ENCODE measurements around the gene LRRC40.
"Not testable (repeated sequence)": the region's sequence is repeated elsewhere in the genome, so short reads cannot be mapped to it uniquely, and the experiment has no call there.

The LRRC40 gene

GRCh38 chr1:70200065-70200464 is 5.3 kb downstream of the LRRC40 start:
- no peak for FAIRE-seq

DNA sequence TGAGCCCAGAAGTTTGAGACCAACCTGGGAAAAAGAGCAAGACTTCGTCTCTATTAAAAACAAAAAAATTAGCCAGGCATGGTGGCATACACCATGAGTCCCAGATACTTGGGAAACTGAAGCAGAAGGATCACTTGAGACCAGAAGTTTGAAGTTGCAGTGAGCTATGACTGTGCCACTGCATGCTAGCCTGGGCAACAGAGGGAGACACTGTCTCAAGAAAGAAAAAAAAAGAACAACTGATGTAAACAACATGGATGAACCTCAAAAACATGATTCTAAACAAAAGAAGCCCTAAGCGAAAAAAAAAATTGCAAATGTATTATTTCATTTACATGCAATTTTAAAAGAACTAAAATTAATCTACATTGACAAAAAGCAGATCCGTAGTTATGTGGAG is 9.0 kb downstream of the LRRC40 start:
- no peak for FAIRE-seq

- FAIRE-seq = no peak
Measured at GRCh38 chr1:70195342-70195741, 10.0 kb downstream of the LRRC40 start.

DNA sequence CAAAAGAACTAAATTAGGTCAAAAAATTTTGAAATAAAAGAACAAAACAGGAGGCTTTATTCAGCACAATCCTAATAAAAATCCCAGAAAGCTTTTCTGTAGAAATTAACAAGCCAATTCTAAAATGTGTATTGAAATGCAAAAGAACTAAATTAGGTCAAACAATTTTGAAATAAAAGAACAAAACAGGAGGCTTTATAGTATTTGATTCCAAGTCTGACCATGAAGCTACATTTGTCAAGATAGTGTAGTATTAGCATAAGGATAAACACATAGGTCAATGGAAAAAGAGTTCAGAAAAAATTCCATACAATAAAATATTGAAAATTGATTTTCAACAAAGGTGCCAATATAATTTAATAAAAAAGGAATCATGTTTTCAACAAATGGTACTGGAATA is 10.8 kb downstream of the LRRC40 start:
- FAIRE-seq = no peak

- FAIRE-seq = not testable (repeated sequence)
Measured at GRCh38 chr1:70192446-70192845, 12.9 kb downstream of the LRRC40 start.

GRCh38 chr1:70190180-70190579 is 15.2 kb downstream of the LRRC40 start:
- FAIRE-seq = no peak

DNA sequence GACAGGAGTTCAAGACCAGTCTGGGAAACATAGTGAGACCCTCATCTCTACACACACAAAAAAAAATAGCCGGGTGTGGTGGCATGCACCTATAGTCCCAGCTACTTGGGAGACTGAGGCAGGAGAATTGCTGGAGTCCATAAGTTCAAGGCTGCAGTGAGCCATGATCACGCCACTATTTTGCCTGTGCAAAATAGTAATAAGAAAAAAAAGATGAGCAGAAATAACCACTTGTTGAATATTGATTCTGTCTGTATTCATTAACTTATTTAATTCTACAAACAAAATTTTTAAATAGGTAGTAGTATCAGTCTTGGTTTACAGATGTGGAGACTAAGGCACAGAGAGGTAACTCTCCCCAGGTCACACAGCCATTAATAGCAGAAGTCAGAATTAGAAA is 16.9 kb downstream of the LRRC40 start:
- no peak for FAIRE-seq

DNA sequence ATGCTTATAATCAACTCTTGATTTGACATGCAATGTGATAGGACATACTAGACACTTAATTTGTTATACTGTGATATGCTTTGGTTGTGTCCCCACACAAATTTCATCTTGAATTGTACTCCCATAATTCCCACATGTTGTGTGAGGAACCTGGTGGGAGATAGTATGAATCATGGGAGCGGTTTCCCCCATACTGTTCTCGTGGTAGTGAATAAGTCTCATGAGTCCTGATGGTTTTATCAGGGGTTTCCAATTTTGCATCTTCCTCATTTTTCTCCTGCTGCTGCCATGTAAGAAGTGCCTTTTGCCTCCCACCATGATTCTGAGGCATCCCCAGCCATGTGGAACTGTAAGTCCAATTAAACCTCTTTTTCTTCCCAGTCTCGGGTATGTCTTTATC is 20.2 kb downstream of the LRRC40 start:
- FAIRE-seq = not testable (repeated sequence)

GRCh38 chr1:70171512-70171911 is 33.9 kb downstream of the LRRC40 start:
- FAIRE-seq = no peak

DNA sequence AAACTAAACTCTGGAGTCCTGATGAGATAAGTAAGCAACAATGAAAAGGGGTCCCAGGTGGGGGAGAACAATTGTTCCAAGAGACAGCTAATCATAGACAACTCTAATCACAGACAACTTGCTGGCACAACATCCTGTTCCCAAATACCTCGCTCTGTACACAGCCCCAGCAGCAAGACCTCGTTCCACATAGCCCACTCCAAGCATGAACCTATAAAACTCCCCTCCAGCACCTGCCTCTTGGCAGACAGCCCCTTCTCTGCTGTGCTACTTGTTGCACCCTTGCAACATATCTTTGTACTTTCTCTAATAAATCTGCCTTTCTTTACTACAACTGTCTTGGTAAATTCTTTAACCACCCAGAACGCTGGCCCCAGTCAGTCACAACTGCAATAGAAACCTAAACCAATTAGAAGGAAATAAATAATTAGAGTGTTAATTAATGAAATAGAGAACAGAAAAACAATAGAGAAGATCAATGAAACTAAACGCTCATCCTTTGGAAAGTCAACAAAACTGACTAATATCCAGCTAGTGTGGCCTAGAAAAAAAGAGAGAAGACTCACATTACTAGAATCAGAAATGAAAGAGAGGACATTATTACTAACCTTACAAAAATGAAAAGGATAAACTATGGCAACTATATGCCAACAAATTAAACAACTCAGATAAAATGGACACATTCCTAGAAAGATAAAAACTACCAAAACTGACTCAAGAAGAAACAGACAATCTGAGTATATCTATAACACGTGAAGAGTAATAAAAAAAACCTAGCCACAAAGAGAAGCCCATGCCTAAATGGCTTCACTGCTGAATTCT is 36.1 kb downstream of the LRRC40 start:
- no peak for FAIRE-seq

DNA sequence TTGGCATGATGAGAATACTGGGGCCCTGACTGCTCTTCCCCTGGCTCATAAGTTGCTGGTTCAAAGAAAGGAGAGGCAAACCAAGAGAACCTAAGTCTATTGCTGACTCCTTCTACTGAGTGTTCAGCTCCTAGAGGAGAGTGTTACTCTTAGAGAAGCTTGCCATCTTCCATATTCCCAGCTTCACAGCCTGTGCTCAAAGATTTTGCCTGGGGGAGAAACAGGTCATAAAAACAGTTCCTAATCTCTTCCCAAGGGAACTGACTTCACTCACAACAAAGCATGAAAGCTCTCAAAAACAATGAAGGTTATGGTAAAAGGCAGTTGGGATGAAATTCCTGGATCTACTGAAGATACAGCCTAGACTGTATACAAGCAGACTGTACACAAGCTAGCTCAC is 37.1 kb downstream of the LRRC40 start:
- FAIRE-seq = no peak

DNA sequence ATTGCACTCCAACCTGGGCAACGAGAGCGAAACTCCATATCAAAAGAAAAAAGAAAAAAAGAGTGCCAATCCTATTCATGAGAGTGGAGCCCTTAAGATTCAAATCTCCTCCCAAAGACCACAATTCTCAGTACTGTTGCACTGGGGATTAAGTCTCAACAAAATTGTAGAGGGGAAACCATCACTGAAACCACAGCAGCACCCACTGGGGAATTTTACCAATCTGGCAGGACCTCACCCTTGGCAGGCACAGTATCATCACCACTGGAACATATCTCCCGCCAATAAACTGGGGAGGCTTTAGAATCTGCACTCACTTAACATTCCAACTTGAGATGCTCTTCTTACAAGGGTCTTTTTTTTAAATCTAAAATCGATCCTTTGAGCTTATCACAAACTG is 41.0 kb downstream of the LRRC40 start:
- FAIRE-seq = no peak

DNA sequence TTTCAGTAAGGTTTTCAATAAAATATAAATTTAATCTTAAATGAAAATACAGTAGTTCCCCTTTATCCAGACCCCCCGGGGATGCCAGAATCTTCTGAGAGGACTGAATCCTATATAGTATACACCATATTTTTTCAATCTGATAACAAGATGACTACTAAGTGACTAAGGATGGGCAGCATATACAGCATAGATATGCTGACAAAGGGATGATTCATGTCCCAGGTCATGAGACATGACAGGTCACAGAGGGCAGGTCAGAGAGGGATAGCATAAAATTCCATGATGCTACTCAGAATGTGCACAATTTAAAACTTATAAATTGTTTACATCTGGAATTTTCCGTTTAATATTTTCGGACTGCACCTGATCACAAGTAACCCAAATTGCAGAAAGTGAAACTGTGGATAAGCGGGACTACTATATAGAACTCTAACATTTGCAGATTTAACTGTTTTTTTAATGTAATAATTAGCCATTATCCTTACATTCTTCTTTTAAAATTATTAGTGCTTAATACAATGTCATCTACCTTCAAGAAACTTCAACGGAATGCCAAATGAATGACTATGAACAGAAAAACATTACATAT is 48.8 kb downstream of the LRRC40 start:
- FAIRE-seq = no peak

- no peak for FAIRE-seq
Measured at GRCh38 chr1:70153739-70154138, 51.6 kb downstream of the LRRC40 start.

GRCh38 chr1:70150444-70150843 is 54.9 kb downstream of the LRRC40 start:
- FAIRE-seq = no peak

GRCh38 chr1:70146488-70146887 is 58.9 kb downstream of the LRRC40 start:
- no peak for FAIRE-seq

GRCh38 chr1:70143048-70143659 is 62.2 kb downstream of the LRRC40 start:
- no peak for FAIRE-seq

- FAIRE-seq = no peak
Measured at GRCh38 chr1:70142075-70142474, 63.3 kb downstream of the LRRC40 start.

DNA sequence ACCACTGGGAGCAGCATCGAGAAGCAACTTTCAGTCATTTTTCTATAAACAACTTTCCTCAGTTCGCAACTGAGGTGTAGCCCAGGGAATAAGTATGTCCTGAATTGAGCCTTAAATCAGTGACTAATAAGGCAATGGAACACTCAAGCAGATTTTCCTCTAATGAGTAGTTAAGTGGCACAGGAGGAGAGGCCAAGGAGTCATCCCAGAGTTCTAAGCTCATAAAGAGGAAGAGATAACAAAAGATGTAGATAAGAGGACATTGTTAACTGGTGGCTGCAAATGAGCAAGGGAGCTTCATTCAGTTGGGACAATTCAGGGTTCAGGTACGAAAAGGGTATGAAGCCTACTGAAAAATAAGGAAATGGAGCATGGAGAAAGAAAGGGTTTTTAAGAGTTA is 64.5 kb downstream of the LRRC40 start:
- FAIRE-seq = no peak

DNA sequence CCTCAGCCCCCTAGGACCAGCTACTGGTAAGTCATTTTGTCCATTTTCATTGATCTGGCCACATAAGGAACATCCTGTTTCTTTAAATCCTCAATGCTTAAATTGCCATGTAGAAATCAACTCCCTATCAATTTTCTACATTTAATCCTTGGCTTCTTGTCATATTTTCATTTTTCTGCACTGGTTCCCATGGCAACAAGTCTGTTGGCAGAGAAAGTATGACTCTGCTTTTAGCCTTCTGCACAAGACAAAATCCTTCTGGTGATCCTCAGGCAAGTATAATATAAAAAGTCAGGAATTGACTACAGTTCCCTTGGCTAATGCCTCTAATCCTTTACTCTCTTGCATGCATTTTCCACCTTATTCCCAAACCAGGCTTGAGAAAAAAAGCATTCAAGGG is 65.0 kb downstream of the LRRC40 start:
- FAIRE-seq = no peak

DNA sequence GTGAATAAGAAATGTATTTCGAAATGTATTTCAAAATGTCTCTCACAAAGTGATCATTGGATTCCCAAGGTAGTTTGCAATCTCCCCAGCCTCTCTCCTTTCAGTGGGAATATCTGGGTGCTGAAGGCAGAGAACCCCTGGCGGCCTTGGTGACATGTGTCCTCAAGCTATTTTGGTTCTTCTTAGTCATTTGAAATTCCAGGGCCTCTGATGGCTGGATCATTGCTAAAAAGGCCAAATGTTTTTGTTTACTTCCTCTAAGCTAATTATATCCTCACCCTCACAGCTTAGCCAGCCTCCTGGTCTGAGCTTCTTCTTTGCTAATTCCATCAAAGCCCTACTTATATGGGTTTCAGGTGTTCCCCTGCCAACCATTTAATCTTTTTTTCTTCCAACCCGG is 71.2 kb downstream of the LRRC40 start:
- FAIRE-seq = no peak

DNA sequence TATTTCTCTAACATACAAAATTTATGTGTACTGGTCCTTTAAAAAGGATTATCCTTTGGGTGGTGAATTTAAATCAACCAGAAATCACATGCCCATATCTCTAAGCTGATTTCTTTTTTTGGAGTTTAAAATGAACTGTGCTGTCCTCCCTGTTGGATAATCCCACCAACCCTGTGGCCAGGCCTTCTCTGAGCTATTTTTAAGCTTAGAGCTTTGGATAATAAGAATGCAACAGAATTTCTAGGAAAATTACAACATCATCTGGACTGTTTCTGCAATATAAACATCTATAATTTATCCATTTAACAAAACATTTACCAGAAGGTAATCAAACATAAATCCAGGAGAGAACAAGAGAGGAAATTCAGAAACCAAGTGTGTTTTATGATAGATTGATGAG is 88.3 kb downstream of the LRRC40 start:
- FAIRE-seq = no peak

GRCh38 chr1:70115315-70115714 is 90.1 kb downstream of the LRRC40 start:
- no peak for FAIRE-seq

GRCh38 chr1:70112838-70113237 is 92.5 kb downstream of the LRRC40 start:
- no peak for FAIRE-seq
